DMS114 treated with DMSO at 0.1 percent for 48 hours (cell line): ENCODE results near the gene GRAMD2B.
"Not testable (repeated sequence)": the region's sequence is repeated elsewhere in the genome, so short reads cannot be mapped to it uniquely, and the experiment has no call there.

Experiments used
- DNase-seq: peaks from one replicate; lab custom pipeline; 2025; ENCODE audit not compliant: unreplicated experiment; lab: John Stamatoyannopoulos, UW

GRAMD2B gene

DNA sequence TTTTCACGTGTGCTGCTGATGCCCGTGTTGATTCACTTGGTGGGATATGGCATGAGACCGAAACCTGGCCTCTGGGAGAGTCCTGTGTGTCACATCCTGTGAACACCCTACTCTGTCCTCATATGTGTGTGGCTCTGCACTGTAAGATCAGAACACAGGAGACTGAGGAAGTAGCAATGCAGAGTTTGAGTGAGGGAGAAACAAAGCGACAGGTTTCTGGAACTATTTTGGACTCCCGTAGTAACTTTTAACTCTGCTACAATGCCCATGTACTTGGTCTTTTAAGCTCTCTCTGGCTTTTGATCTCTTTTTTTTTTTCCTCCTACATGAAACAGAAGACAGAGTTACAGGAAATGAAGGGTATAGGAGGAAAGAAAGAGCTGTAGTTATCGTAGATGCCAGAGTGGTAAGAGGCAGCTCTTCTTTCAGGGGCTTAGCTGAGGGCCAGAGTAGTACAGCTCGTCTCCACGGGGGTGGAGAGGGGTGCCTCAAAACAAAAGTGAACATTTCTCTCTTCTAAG lies 26.6 kb downstream of the GRAMD2B start:
- DNase-seq, result no peak

DNA sequence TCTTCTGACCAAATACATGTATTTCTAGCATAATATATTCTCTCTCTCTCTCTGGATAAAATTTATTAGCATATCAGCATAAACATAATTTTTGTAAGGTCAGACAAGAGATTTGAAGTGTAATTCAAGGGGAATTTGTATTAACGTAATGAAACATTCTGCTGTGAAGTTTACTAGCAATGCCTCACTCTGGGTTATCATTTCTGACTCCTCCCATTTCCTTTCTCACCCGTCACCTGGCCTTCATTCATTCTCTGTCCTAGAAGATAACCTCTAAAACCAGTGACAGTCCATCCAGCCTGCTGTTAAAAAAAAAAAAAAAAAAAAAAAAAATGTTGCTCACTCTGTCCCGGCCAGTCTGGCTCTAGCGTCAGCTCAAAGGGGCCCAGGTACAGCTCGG lies 27.1 kb downstream of the GRAMD2B start:
- DNase-seq, result no peak

- no peak for DNase-seq
Observed at GRCh38 chr5:126450907-126451306, 27.7 kb downstream of the GRAMD2B start.

- DNase-seq, result no peak
Observed at GRCh38 chr5:126452477-126452876, 29.3 kb downstream of the GRAMD2B start.

DNA sequence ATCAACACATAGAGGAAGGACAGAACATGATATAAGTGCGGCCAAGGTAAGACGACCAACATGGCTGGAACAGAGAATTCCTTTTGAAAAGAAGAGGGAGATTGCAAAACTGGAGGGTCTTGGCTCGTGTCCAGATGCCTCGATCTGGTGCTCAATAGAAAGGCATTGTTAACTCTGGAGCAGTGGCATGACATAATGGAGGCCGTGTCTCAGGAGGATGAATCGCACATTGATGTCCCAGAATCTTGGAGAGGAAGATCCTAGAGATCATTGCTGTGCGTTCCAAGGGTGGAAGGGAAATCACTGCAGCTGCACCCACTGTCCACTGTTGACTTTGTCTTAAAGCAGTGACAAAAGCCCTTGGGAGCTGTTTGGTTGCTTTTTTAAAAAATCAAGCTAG lies 30.9 kb downstream of the GRAMD2B start:
- no peak for DNase-seq

- no peak for DNase-seq
Observed at GRCh38 chr5:126454535-126454934, 31.3 kb downstream of the GRAMD2B start.

GRCh38 chr5:126455264-126455663 lies 32.1 kb downstream of the GRAMD2B start:
- no peak for DNase-seq

- no peak for DNase-seq
Observed at GRCh38 chr5:126455728-126456127, 32.5 kb downstream of the GRAMD2B start.

- DNase-seq, result no peak
Observed at GRCh38 chr5:126456217-126456820, 33.1 kb downstream of the GRAMD2B start.

GRCh38 chr5:126460459-126460858 lies 37.2 kb downstream of the GRAMD2B start:
- no peak for DNase-seq

DNA sequence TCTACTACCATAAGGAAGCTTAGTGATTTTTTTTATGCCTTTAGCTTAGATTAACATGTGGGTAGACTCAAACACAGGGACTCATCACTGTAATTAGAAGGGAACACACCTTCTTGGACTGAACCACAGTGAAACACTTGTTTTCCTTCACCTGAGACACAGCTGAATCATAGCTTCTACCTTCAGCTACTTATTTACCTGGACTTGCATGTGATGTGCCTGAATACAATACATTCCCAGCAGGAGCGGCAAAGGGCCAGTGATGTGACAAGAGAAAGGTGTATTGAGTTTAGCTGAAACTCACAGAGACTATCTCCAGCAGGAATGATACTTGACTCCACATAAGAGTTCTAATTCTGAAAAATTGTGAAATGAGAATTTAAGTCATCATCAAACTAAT lies 37.8 kb downstream of the GRAMD2B start:
- no peak for DNase-seq

GRCh38 chr5:126461838-126462237 lies 38.6 kb downstream of the GRAMD2B start:
- DNase-seq, result no peak

- DNase-seq, result no peak
Observed at GRCh38 chr5:126462239-126463014, 39.2 kb downstream of the GRAMD2B start.

DNA sequence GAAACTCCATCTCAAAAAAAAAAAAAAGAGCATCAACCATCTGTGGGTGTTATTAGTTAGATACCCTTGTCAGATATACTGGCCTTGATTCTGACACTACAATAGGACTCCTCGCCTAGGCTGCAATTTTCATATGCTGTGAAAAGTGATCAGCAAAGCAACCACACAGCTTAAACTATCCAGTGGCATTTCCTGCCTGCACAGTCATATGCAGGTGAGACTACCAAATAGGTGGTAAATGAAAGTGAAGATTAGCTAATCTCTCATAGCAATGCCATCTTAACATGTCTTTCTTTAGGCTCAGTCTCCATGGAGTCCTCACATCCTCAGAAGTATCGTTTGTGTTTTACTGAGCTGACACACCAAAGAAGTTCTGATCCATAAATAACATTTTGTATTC lies 40.8 kb downstream of the GRAMD2B start:
- DNase-seq, result no peak

DNA sequence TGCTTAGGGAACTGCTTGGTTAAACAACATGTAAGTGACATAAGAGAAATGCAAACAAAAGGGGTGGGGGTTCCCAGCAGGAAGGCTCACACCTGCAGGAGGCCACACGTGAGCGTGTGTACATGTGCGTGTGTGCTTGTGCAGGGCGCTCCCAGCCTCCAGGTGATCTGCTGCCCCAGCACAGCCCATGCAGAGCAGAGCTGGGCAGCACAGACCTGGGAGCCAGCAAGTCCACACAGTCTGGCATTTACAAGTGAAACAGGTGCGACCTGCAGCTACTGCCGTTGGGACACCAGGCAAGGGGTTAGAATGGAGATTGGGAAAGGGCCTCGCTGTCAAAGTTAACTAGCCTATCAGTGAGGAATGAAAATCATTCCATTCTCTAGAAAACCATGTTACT lies 41.8 kb downstream of the GRAMD2B start:
- DNase-seq, result no peak

GRCh38 chr5:126468091-126468490 lies 44.9 kb downstream of the GRAMD2B start:
- DNase-seq, result no peak

- DNase-seq, result no peak
Observed at GRCh38 chr5:126469536-126470316, 46.5 kb downstream of the GRAMD2B start.

DNA sequence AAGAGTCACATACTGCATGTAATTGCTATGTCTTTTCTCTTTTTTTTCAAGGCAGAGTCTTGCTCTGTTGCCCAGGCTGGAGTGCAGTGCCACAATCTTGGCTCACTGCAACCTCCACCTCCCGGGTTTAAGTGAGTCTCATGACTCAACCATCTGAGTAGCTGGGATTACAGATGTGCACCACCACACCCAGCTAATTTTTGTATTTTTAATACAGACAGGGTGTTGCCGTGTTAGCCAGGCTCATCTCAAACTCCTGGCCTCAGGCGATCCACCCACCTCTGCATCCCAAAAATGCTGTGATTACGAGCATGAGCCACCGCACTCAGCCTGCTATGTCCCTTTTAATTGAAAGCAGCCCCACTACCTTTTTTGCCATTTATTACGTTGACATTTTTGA lies 47.3 kb downstream of the GRAMD2B start:
- not testable (repeated sequence) for DNase-seq

GRCh38 chr5:126471247-126471646 lies 48.0 kb downstream of the GRAMD2B start:
- DNase-seq, result no peak

- DNase-seq, result no peak
Observed at GRCh38 chr5:126471875-126472537, 48.8 kb downstream of the GRAMD2B start.

GRCh38 chr5:126472538-126472889 lies 49.3 kb downstream of the GRAMD2B start:
- no peak for DNase-seq
